ENCODE data around the gene MRNIP.

Gene MRNIP

GRCh38 chr5:179867476-179867875 lies 8.9 kb upstream of the MRNIP start:
- no peak for DNase-seq (ENCODE audit: low read depth)
- no peak for TF ChIP-seq CTCF (IDR thresholded peaks at IDR 0.05; ENCODE audit: control insufficient read depth, insufficient read depth, low read depth, low read length, missing control alignments)

GRCh38 chr5:179867079-179867465 lies 8.5 kb upstream of the MRNIP start:
- DNase-seq (ENCODE audit: low read depth): no peak
- TF ChIP-seq CTCF (IDR thresholded peaks at IDR 0.05; ENCODE audit: control insufficient read depth, insufficient read depth, low read depth, low read length, missing control alignments): no peak
- no peak overlapping the region for H3K4me3 ChIP-seq (ENCODE audit: control insufficient read depth, low read depth, low read length)

More at GRCh38 chr5:179867476-179867875, 8.9 kb upstream of the MRNIP start:
- H3K4me3 ChIP-seq (ENCODE audit: control insufficient read depth, low read depth, low read length): no peak overlapping the region

- no peak overlapping the region for H3K4me3 ChIP-seq (ENCODE audit: control insufficient read depth, low read depth, low read length)
- DNase-seq (ENCODE audit: low read depth): no peak
- no peak for TF ChIP-seq CTCF (IDR thresholded peaks at IDR 0.05; ENCODE audit: control insufficient read depth, insufficient read depth, low read depth, low read length, missing control alignments)
Observed at GRCh38 chr5:179866241-179867078, 7.8 kb upstream of the MRNIP start.

- TF ChIP-seq CTCF (IDR thresholded peaks at IDR 0.05; ENCODE audit: control insufficient read depth, insufficient read depth, low read depth, low read length, missing control alignments): no peak
- no peak overlapping the region for H3K4me3 ChIP-seq (ENCODE audit: control insufficient read depth, low read depth, low read length)
- DNase-seq (ENCODE audit: low read depth): no peak
Observed at GRCh38 chr5:179865491-179866240, 7.0 kb upstream of the MRNIP start.

- TF ChIP-seq CTCF (IDR thresholded peaks at IDR 0.05; ENCODE audit: control insufficient read depth, insufficient read depth, low read depth, low read length, missing control alignments): no peak
- no peak for DNase-seq (ENCODE audit: low read depth)
- H3K4me3 ChIP-seq (ENCODE audit: control insufficient read depth, low read depth, low read length): no peak overlapping the region
Observed at GRCh38 chr5:179864686-179865085, 6.1 kb upstream of the MRNIP start.

- TF ChIP-seq CTCF (IDR thresholded peaks at IDR 0.05; ENCODE audit: control insufficient read depth, insufficient read depth, low read depth, low read length, missing control alignments): no peak
- H3K4me3 ChIP-seq (ENCODE audit: control insufficient read depth, low read depth, low read length): no peak overlapping the region
- DNase-seq (ENCODE audit: low read depth): no peak
Observed at GRCh38 chr5:179863449-179864085, 5.0 kb upstream of the MRNIP start.

All from AG09309 (cell line).